H9 (cell line): ENCODE data around the gene SLC1A7. TPM values are rescaled to one million over a fixed set of nuclear protein-coding genes. Genes with fewer than 3 reads are reported as not detected.

Experiments
- DNase-seq: peaks from one replicate; pipeline ENCODE4 v3.0.0-alpha.2; 2017
- H2AFZ ChIP-seq: one replicate; pipeline ENCODE4 v1.6.1; 2013; ENCODE audit warnings: mild to moderate bottlenecking, low read length, control low read depth, moderate library complexity
- H2AK5ac ChIP-seq: 2 replicates; pipeline ENCODE4 v1.6.1; 2013; ENCODE audit warnings: low read length, control low read depth, mixed read lengths; ENCODE audit not compliant: insufficient read length
- H2BK120ac ChIP-seq: one replicate; pipeline ENCODE4 v1.6.1; 2013; ENCODE audit warnings: low read depth, mild to moderate bottlenecking, low read length, control low read depth, inconsistent platforms; ENCODE audit not compliant: poor library complexity, severe bottlenecking
- H2BK12ac ChIP-seq: 2 replicates; pipeline ENCODE4 v1.6.1; 2013; ENCODE audit warnings: low read length, control low read depth, mixed read lengths, low read depth; ENCODE audit not compliant: insufficient read length
- H2BK15ac ChIP-seq: 2 replicates; pipeline ENCODE4 v1.6.1; 2013; ENCODE audit warnings: low read depth, low read length, control low read depth
- H2BK20ac ChIP-seq: one replicate; pipeline ENCODE4 v1.6.1; 2013; ENCODE audit warnings: low read depth, mild to moderate bottlenecking, low read length, control low read depth, inconsistent platforms; ENCODE audit not compliant: poor library complexity, severe bottlenecking
- H2BK5ac ChIP-seq: 2 replicates; pipeline ENCODE4 v1.6.1; 2013; ENCODE audit warnings: low read length, control low read depth, mixed read lengths; ENCODE audit not compliant: insufficient read length
- H3K14ac ChIP-seq: 2 replicates; pipeline ENCODE4 v1.6.1; 2013; ENCODE audit warnings: low read length, control low read depth; ENCODE audit not compliant: insufficient read depth
- H3K18ac ChIP-seq: 2 replicates; pipeline ENCODE4 v1.6.1; 2013; ENCODE audit warnings: low read depth, mild to moderate bottlenecking, mixed read lengths, low read length, control low read depth; ENCODE audit not compliant: insufficient read length
- H3K23ac ChIP-seq: 2 replicates; pipeline ENCODE4 v1.6.1; 2013; ENCODE audit warnings: low read length, control low read depth, mixed read lengths, low read depth; ENCODE audit not compliant: insufficient read length
- H3K23me2 ChIP-seq: 2 replicates; pipeline ENCODE4 v1.6.1; 2013; ENCODE audit warnings: low read depth, mild to moderate bottlenecking, mixed read lengths, low read length, control low read depth; ENCODE audit not compliant: insufficient read length, poor library complexity, severe bottlenecking
- H3K27ac ChIP-seq: 2 replicates; pipeline ENCODE4 v1.5.1; 2013; ENCODE audit warnings: low read length, control low read depth, mixed read lengths, low read depth; ENCODE audit not compliant: insufficient read length
- H3K27me3 ChIP-seq: 2 replicates; pipeline ENCODE4 v1.6.1; 2013; ENCODE audit warnings: low read length, control low read depth, inconsistent platforms; ENCODE audit not compliant: insufficient read depth
- H3K4ac ChIP-seq: 2 replicates; pipeline ENCODE4 v1.6.1; 2013; ENCODE audit warnings: low read depth, mild to moderate bottlenecking, control low read depth, inconsistent platforms, low read length, moderate library complexity
- H3K4me1 ChIP-seq: 2 replicates; pipeline ENCODE4 v1.6.1; 2013; ENCODE audit warnings: low read length, control low read depth, inconsistent platforms; ENCODE audit not compliant: insufficient read depth
- H3K4me2 ChIP-seq: 2 replicates; pipeline ENCODE4 v1.6.1; 2013; ENCODE audit warnings: low read length, control low read depth, mixed read lengths; ENCODE audit not compliant: insufficient read length, insufficient read depth
- H3K56ac ChIP-seq: 2 replicates; pipeline ENCODE4 v1.6.1; 2013; ENCODE audit warnings: low read depth, mild to moderate bottlenecking, mixed read lengths, low read length, control low read depth; ENCODE audit not compliant: insufficient read length
- H3K79me1 ChIP-seq: 2 replicates; pipeline ENCODE4 v1.6.1; 2013; ENCODE audit warnings: low read depth, mild to moderate bottlenecking, moderate library complexity, low read length, control low read depth, inconsistent platforms; ENCODE audit not compliant: insufficient read depth, poor library complexity, severe bottlenecking
- H3K79me2 ChIP-seq: 2 replicates; pipeline ENCODE4 v1.6.1; 2013; ENCODE audit warnings: low read length, control low read depth, inconsistent platforms; ENCODE audit not compliant: insufficient read depth
- H3K9ac ChIP-seq: 2 replicates; pipeline ENCODE4 v1.6.1; 2013; ENCODE audit warnings: low read length, control low read depth, mixed read lengths; ENCODE audit not compliant: insufficient read length; ENCODE audit errors: extremely low read depth
- H3K9me3 ChIP-seq: one replicate; pipeline ENCODE4 v1.6.1; 2013; ENCODE audit warnings: low read depth, low read length, inconsistent platforms; ENCODE audit not compliant: control insufficient read depth
- H3T11ph ChIP-seq: one replicate; pipeline ENCODE4 v1.6.1; 2013; ENCODE audit warnings: mild to moderate bottlenecking, low read length, control low read depth, inconsistent platforms
- H4K20me1 ChIP-seq: one replicate; pipeline ENCODE4 v1.6.1; 2013; ENCODE audit not compliant: control insufficient read depth, insufficient read length, insufficient read depth
- H4K5ac ChIP-seq: 2 replicates; pipeline ENCODE4 v1.6.1; 2013; ENCODE audit warnings: low read depth, mild to moderate bottlenecking, mixed read lengths, low read length, control low read depth; ENCODE audit not compliant: insufficient read length
- H4K8ac ChIP-seq: replicated peaks from 2 replicates; pipeline ENCODE4 v1.6.1; 2013; ENCODE audit warnings: low read length, control low read depth, mixed read lengths, low read depth; ENCODE audit not compliant: insufficient read length
- H4K91ac ChIP-seq: 2 replicates; pipeline ENCODE4 v1.6.1; 2013; ENCODE audit warnings: low read depth, mild to moderate bottlenecking, moderate library complexity, mixed read lengths, low read length, control low read depth; ENCODE audit not compliant: insufficient read length
- H3K27ac Mint-ChIP-seq, 3 experiments: 2 replicates in 2 of 3; 3 replicates in 1 of 3; pipeline ENCODE4 v1.8.0; 2020 to 2021; ENCODE audit warnings: mixed read lengths in 3 of 3, mild to moderate bottlenecking in 1 of 3, moderate library complexity in 1 of 3
- H3K27me3 Mint-ChIP-seq: 2 replicates; pipeline ENCODE4 v1.8.0; 2021; ENCODE audit warnings: low read depth, mild to moderate bottlenecking, moderate library complexity, mixed read lengths
- H3K36me3 Mint-ChIP-seq, 3 experiments: 2 replicates in 2 of 3; 3 replicates in 1 of 3; pipeline ENCODE4 v1.8.0; 2020 to 2021; ENCODE audit warnings: low read depth in 3 of 3, mixed read lengths in 3 of 3; ENCODE audit not compliant: insufficient read depth in 1 of 3
- H3K4me1 Mint-ChIP-seq, 2 experiments: 2 replicates each; pipeline ENCODE4 v1.8.0; 2020; ENCODE audit warnings: mixed read lengths in 2 of 2
- H3K4me3 Mint-ChIP-seq, 2 experiments: 2 replicates in 1 of 2; 3 replicates in 1 of 2; pipeline ENCODE4 v1.8.0; 2020 to 2021; ENCODE audit warnings: mild to moderate bottlenecking in 2 of 2, mixed read lengths in 2 of 2, moderate library complexity in 1 of 2
- H3K9me3 Mint-ChIP-seq, 2 experiments: 2 replicates in 1 of 2; 3 replicates in 1 of 2; pipeline ENCODE4 v1.8.0; 2020; ENCODE audit warnings: mild to moderate bottlenecking in 2 of 2, mixed read lengths in 2 of 2, moderate library complexity in 1 of 2
- WGBS: extraction: QIAGEN DNeasy Blood & Tissue Kit; methylation state at CpG from one replicate; pipeline ENCODE4 v1.1.7; 2013; ENCODE audit warnings: missing lambda C conversion rate, low lambda C conversion rate, mixed read lengths; ENCODE audit not compliant: insufficient read length; ENCODE audit errors: extremely low coverage; 5-methylcytosine and 5-hydroxymethylcytosine counted together
- total RNA-seq: library from RNA; stranded (reverse); gene quantifications from 2 replicates; pipeline ENCODE4 v1.2.1, GENCODE V29; 2021
- TF ChIP-seq, protein P1 (sequence below): fragments of 200-600 bp; sonication (generic); conservative IDR thresholded peaks from 3 replicates; pipeline ENCODE4 v1.8.0; 2021; ENCODE audit warnings: antibody characterized with exemption, mild to moderate bottlenecking

The SLC1A7 gene
- total RNA-seq, 1 experiment from 2014 or later: not detected

DNA sequence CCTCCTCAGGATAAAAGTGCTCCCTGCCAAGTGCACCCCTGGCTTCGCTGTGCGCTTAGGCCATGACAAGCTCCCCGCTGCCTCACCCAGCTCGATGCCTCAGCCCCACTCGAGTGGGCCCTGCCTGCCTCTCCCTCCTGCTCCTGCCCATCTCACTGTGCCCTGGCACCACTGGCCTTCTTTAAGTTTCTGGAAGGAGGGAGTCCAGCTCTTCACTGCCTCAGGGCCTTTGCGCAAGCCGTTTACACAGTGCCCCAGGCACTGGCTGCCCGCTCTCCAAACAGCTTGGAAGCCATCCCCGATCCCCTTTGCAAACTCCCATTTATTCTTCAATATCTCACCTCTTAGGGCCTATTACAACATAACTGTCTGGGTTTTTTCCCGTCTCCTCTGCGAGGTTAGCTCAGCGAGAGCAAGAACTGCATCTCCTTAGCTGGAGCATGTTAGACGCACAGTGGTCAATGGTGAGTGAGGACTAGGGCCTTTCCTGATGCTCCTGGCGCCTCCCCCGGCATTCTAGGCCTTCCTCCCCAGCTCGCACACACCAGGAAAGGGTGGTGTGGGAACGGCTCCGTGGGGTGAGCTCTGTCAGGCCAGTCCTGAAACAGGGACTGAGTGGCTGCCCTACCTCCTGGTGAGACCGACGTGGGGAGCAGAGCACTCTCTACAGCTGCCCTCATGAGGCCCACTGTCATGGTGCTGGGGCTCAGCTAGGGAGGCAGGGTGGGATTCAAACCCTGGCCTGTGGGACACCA, 48.5 kb downstream of the SLC1A7 start:
- no peaks in the 10 kb centered on the region; the same call in none of the 2 replicates for H3K27me3 Mint-ChIP-seq
- Histone ChIP-seq H3K4me1 (no peaks in the 10 kb centered on the region), H3K14ac (no peak overlapping the region), H4K91ac (no peak overlapping the region), H2AK5ac (no peak overlapping the region), H3T11ph (no peak overlapping the region), H3K9ac (no peak overlapping the region), H3K56ac (no peak overlapping the region), H4K8ac (no peak overlapping the region), H3K79me1 (no peaks in the 10 kb centered on the region), H3K9me3 (no peaks in the 10 kb centered on the region), H2BK120ac (no peak overlapping the region), H4K20me1 (no peaks in the 10 kb centered on the region), H3K4ac (no peak overlapping the region), H2BK15ac (no peak overlapping the region), H3K27ac (no peak overlapping the region), H3K23ac (no peak overlapping the region), H3K23me2 (no peaks in the 10 kb centered on the region), H4K5ac (no peak overlapping the region), H2AFZ (no peak overlapping the region), H3K79me2 (no peaks in the 10 kb centered on the region), H2BK20ac (no peak overlapping the region), H2BK12ac (no peak overlapping the region), H3K4me2 (no peak overlapping the region), H2BK5ac (no peak overlapping the region), H3K27me3 (no peaks in the 10 kb centered on the region), H3K18ac (no peak overlapping the region)
- no CpG with 5 or more reads among the region's 20 CpGs for WGBS
- no peak for DNase-seq
- H3K9me3 Mint-ChIP-seq: no peaks in the 10 kb centered on the region
- H3K27ac Mint-ChIP-seq: no peak overlapping the region
- TF ChIP-seq, protein P1, sequence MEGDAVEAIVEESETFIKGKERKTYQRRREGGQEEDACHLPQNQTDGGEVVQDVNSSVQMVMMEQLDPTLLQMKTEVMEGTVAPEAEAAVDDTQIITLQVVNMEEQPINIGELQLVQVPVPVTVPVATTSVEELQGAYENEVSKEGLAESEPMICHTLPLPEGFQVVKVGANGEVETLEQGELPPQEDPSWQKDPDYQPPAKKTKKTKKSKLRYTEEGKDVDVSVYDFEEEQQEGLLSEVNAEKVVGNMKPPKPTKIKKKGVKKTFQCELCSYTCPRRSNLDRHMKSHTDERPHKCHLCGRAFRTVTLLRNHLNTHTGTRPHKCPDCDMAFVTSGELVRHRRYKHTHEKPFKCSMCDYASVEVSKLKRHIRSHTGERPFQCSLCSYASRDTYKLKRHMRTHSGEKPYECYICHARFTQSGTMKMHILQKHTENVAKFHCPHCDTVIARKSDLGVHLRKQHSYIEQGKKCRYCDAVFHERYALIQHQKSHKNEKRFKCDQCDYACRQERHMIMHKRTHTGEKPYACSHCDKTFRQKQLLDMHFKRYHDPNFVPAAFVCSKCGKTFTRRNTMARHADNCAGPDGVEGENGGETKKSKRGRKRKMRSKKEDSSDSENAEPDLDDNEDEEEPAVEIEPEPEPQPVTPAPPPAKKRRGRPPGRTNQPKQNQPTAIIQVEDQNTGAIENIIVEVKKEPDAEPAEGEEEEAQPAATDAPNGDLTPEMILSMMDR: no peak
- H3K4me1 Mint-ChIP-seq: no peaks in the 10 kb centered on the region
- no peaks in the 10 kb centered on the region for H3K36me3 Mint-ChIP-seq
- no peak overlapping the region for H3K4me3 Mint-ChIP-seq
